ELR (cell line): ENCODE data around the gene RNF181.
"Not testable (repeated sequence)": the region's sequence is repeated elsewhere in the genome, so short reads cannot be mapped to it uniquely, and the experiment has no call there.

Experiments
- DNase-seq: peaks from one replicate; pipeline ENCODE4 v3.0.0-alpha.2; 2015; ENCODE audit warnings: low read depth

The RNF181 gene

GRCh38 chr2:85595301-85596025, at the start of gene RNF181:
Gene RNF181, plus strand, starts transcription at chr2:85595745. Its CDS starts 19 bp downstream, at chr2:85595764.
- DNase-seq: peak; percentile 99

- DNase-seq: peak; percentile 38
Measured at GRCh38 chr2:85545780-85546240, 49.7 kb upstream of the RNF181 start.

DNA sequence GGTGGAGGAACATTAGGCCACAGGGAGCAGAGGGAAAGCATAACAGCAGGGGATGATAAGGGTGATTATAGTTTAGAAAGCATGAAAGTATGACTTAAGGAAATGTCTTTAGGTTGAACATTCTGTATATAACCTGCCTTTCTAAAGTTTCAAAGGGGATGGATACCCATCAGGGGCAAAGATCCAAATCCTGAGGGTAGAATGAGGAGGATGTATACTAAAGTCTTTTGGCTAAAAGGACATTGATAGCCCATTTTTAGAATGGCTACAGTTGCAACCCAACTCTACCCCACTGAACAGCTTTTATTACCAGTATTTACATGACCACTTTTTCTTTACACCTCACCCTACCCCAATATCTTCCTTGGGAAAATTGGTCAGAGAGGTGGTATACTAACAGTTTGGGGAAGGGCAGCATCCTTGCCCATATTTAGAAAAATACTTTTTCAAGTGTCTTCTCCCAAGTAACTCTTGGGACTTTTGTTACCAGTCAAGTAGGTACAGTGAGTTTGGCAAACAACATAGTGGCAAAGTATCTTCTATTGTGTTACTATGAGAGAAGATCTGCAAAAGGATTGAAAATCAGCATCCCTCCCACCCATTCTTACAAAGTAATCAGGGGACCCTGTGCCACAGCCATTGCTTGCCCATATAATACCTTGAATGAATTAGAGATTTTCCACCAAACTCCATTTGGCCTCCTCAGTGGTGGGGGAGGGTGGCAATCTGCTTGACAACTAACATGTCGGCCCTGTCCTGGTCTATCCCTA, 48.3 kb upstream of the RNF181 start:
- no peak for DNase-seq

- no peak for DNase-seq
Measured at GRCh38 chr2:85547859-85548607, 47.5 kb upstream of the RNF181 start.

GRCh38 chr2:85548608-85548900, 47.0 kb upstream of the RNF181 start:
- DNase-seq: no peak

DNA sequence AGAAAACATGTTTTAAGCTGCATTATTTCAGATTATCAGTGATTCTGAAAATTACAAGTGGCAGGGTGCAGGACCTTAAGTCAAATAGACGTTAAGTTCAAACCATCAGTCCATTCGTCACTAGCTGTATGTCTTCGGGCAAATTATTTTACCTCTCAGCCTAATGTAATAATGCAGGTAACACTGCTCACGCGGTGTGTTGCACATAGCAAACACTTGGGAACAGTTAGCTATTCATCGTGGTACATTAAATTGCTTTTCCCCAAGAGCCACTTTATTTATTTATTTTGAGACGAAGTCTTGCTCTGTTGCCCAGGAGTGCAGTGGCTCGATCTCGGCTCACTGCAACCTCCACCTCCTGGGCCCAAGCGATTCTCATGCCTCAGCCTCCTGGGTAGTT, 46.5 kb upstream of the RNF181 start:
- DNase-seq: no peak

GRCh38 chr2:85549826-85550225, 45.7 kb upstream of the RNF181 start:
- DNase-seq: peak; percentile 96

DNA sequence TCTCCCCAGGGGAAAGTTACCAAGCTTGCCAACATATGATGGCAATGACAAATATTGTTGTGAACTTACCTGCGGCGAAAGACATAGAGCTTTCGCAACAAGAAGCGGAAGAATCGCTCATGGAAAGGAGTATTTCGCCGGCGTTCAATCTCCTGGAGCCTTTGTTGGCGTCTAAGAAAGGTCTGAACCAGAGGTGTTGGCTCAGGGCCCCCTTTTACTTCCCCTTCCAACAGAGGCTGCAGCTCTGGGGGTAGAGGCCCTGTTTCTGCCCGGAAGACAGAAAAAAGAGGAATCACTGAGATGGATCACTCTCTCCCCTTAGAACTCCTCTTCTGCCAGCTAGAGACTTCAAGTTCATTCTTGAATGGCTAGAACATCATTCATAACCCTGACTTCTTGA, 45.1 kb upstream of the RNF181 start:
- DNase-seq: no peak

GRCh38 chr2:85551698-85552678, 43.6 kb upstream of the RNF181 start:
- DNase-seq: peak; percentile 80

DNA sequence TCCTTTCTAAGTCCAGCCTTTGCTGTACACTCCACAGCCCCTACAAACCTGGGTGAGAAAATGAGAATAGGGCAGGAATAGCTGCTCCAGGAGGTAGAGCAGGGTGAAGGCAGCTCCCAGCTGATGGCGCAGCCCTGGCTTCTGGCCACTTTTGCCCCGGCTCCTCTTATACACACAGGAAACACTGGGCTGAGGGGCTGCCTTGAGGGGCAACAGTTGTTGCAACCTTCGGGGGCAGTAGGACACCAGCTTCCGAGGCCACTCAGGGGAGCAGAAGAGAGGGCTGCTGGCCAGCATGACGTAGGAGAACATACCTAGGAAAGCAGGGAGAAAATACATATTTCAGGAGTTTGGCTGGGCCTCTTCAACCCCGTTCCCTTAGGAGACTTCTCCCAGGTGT, 42.4 kb upstream of the RNF181 start:
- DNase-seq: no peak

DNA sequence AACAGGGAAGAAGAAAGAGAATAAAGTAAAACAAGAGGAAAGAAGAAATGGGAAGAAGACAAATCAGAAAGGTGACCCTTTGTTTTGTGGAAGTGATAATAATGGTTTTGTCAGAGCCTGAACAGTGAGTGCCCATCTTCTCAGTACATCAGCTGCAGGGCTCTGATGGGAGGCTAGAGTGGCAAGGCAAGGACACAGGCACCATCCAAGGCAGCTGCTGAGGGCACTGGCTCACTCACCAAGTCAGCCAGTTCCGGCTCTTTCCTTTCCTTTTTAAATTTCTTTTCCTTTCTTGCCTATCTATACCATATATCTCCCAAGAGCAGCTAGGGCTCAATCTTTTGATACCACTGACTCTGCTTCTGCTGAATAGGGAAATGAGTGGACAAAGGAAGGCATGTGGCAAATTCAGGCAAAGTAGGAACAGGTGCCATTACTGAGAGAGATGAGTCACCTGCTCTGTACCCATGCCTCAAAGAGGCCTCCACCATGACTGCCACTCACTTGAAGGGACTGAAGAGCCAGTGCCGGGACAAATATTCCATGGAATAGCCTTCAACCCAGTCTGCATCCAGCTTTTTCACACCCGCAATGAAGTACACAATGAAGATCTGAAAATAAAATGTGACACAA, 40.4 kb upstream of the RNF181 start:
- no peak for DNase-seq

- no peak for DNase-seq
Measured at GRCh38 chr2:85557130-85557529, 38.4 kb upstream of the RNF181 start.

DNA sequence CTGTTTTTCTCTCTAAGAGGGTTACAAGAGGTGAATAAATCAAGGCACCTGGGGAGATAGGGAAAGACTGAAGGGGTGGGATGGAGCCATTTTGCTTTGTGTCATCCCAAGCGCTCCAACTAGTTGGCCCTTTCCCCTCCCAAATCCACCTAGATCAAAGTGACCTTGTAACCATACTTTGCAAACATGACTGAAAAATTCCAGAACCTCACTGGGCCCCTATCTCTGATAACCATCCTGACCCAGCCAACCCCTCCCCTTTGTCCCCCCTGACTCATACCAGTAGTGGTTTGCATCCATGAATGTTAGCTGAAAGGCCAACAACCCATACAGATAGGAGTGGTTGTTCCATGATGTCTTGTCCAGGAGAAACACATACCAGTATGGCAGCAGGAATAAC, 37.4 kb upstream of the RNF181 start:
- DNase-seq: no peak

GRCh38 chr2:85560403-85560726, 35.2 kb upstream of the RNF181 start:
- not testable (repeated sequence) for DNase-seq

- DNase-seq: no peak
Measured at GRCh38 chr2:85560812-85561279, 34.7 kb upstream of the RNF181 start.

DNA sequence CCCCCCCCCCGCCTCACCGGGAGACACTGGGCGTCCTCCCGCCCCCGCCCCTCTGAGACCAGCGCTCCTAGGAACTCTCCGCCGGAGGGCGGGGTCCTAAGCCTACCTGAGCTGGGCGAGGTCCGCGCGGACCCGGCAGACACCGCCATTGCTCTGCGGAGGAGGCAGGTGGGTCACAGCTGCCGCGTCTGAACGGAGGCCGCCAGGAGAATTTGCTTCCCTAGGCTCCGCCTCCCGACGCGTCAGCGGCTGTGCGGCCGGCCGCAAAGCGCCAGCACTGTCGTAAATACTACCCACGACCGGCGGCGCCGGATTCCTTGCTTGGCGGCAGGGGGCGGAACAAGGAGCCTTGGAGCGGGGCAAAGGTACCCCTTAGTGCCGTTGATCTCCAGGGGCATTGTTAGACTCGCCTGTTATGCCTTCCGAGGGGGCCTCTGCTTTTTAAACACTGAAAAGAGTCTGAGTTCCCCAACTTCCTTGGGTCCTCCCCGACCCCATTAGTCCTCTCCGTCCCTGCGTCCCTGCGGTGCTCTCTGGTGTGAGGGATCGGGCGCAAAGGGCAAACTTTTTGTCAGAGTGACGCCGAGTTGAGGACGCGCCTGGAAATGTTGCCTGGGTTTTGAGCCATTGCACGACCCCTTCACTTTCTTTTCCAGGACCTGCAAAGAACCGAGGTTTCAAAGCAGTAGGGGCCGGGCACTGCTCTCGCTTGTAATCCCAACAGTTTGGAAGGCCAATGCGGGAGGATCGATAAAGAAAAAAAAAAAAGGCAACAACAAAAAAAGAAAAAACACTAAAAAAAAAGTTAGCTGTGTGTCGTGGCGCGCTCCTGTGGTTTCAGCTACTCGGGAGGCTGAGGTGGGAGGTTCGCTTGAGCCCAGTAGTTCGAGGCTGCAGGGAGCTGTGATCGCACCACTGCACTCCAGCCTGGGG, 34.0 kb upstream of the RNF181 start, which contains the start of gene GGCX:
Gene GGCX, minus strand, starts transcription at position 214 of the 933 bp plus-strand sequence. Its CDS starts 65 bp downstream, at position 149.
- peak; percentile 96 for DNase-seq

GRCh38 chr2:85564144-85564563, 31.4 kb upstream of the RNF181 start:
- DNase-seq: no peak

DNA sequence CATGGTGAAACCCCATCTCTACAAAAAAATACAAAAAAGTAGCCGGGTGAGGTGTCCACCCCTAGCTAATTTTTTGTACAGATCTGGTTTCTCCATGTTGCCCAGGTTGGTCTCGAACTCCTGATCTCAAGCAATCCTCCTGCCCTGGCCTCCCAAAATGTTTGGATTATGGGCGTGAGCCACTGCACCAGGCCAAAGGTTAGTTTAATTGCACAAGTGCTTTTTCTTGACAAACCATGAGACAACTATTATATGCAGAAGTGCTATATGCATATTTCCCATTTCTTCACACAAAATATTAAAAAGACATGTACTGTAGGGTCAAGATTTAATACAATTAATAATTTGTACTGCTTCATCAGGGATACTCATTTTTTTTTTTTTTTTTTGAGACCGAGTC, 29.3 kb upstream of the RNF181 start:
- no peak for DNase-seq

DNA sequence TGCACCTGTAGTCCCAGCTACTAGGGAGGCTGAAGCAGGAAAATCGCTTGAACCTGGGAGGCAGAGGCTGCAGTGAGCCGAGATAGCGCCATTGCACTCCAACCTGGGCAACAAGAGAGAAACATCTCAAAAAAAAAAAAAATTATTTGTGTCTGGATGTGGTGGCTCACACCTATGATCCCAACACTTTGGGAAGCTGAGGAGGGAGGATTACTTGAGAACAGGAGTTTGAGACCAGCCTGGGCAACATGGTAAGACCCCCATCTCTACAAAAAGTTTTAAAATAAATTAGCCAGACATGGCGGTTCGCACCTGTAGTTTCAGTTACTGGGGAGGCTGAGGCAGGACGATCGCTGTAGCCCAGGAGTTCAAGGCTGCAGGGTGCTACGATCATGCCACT, 19.8 kb upstream of the RNF181 start:
- no peak for DNase-seq

GRCh38 chr2:85577063-85577385, 18.5 kb upstream of the RNF181 start:
- DNase-seq: no peak
